ENCODE results near the gene CYP4F8. TPM values are rescaled to one million over a fixed set of nuclear protein-coding genes. Genes with fewer than 3 reads are reported as not detected.

CYP4F8 gene
- total and polyA plus RNA-seq, 9 of the 15 experiments (the other 6 are each of a cell fraction or from before 2014, with no cell fraction given), result not detected

DNA sequence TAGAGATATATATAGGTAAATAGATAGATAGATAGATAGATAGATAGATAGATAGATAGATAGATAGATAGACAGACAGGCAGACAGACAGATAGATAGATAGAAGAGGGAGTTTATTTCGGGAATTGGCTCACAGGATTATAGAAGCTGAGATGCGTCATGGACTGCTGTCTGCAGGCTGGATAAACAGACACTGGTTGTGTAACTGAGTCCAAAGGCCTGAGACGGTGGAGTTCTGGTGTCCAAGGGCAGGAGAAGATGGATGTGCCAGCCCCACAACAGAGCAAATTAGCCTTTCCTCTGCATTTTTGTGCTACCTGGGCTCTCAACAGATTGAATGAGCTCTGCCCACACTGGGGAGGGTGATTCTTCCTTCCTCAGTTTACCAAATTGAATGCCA is 28.4 kb downstream of the CYP4F8 start:
- no peaks in the 10 kb centered on the region for H3K9me3 ChIP-seq (replicated peaks; ENCODE audit: control insufficient read depth, insufficient read depth, low read depth, low read length)
- peaks cover 6 to 20% of the 10 kb centered on the region in 2 experiments; a peak in 4 of 5 replicates for H3K4me1 ChIP-seq (replicated peaks in 1 of 2; ENCODE audit: control insufficient read depth in 2 of 2, insufficient read depth in 2 of 2, low read length in 2 of 2)
- ChIA-PET POLR2A (interaction anchor here (0.5 kb wide), 1 partner anchor 456 kb away, joined by 3 read pairs; no protein-coding TSS in a partner anchor), CTCF (ENCODE audit: low intra/inter-chr PET ratio) (no interaction called here)
- no peaks in the 10 kb centered on the region for H3K36me3 ChIP-seq (ENCODE audit: control insufficient read depth, insufficient read depth, low read length)
- no peaks in the 10 kb centered on the region for H3K79me2 ChIP-seq (ENCODE audit: control insufficient read depth, insufficient read depth, low read length)
- H3K4me3 ChIP-seq, result no peak overlapping the region
- H2AFZ ChIP-seq (ENCODE audit: low read depth, low read length), result no peak overlapping the region
- in situ Hi-C loops (cut with MboI) (no loop called here), intact Hi-C loops (cut with micrococcal nuclease) (no loop called here)
- H4K20me1 ChIP-seq (replicated peaks; ENCODE audit: control insufficient read depth, insufficient read depth, low read length), result no peaks in the 10 kb centered on the region; the same call in 1 of the 2 replicates
- no peak overlapping the region for H3K4me2 ChIP-seq (ENCODE audit: insufficient read depth, low read length)
- DNase-seq (ENCODE audit: extremely low read depth in 1 of 4, low spot score in 3 of 4), result no peak
- no peak overlapping the region for H3K9ac ChIP-seq (ENCODE audit: insufficient read depth in 1 of 2, low read depth in 2 of 2, low read length in 2 of 2)
- peaks cover 3% of the 10 kb centered on the region for H3K9me1 ChIP-seq (ENCODE audit: control insufficient read depth, insufficient read depth, low read length)
- TF ChIP-seq DACH1 (IDR thresholded peaks at IDR 0.05; ENCODE audit: partially characterized antibody) (peak; percentile 3), CHD4 (IDR thresholded peaks at IDR 0.05; ENCODE audit: insufficient read depth, insufficient replicate concordance, low read depth, low read length, poor library complexity, severe bottlenecking) (no peak), FOS (IDR thresholded peaks at IDR 0.05; ENCODE audit: extremely low read depth, insufficient read length) (no peak), JUND (IDR thresholded peaks at IDR 0.05; ENCODE audit: borderline replicate concordance, low read depth, low read length) (no peak), JUND (tag; IDR thresholded peaks at IDR 0.05; ENCODE audit: borderline replicate concordance, low read depth, low read length) (no peak), TFAP4 (CRISPR knock-in tag; IDR thresholded peaks at IDR 0.05; ENCODE audit: borderline replicate concordance) (no peak)
- H3K27me3 ChIP-seq (ENCODE audit: control insufficient read depth in 2 of 2, insufficient read depth in 2 of 2, low read length in 2 of 2), result peaks cover 0 to 18% of the 10 kb centered on the region in 2 experiments; a peak in 2 of 5 replicates
- 2% methylated on average over 3 of the region's 3 CpGs for WGBS (ENCODE audit: insufficient coverage, low coverage, missing lambda C conversion rate)
- no TSS peak for BruUV-seq (replicated peaks)
- H3K27ac ChIP-seq (ENCODE audit: extremely low read depth, low read depth, low read length), result no peak overlapping the region
- ATAC-seq, result no peak
- FAIRE-seq, result no peak
